HG03175 (cell line): ENCODE results near the gene PLPPR2.
"Not testable (repeated sequence)": the region's sequence is repeated elsewhere in the genome, so short reads cannot be mapped to it uniquely, and the experiment has no call there.

Source experiments
- ATAC-seq: cut with Tn5 transposase; IDR thresholded peaks from one replicate; pipeline ENCODE4 v1.9.1; 2021; ENCODE audit warnings: mild to moderate bottlenecking, moderate library complexity; ENCODE audit not compliant: unreplicated experiment

The PLPPR2 gene

DNA sequence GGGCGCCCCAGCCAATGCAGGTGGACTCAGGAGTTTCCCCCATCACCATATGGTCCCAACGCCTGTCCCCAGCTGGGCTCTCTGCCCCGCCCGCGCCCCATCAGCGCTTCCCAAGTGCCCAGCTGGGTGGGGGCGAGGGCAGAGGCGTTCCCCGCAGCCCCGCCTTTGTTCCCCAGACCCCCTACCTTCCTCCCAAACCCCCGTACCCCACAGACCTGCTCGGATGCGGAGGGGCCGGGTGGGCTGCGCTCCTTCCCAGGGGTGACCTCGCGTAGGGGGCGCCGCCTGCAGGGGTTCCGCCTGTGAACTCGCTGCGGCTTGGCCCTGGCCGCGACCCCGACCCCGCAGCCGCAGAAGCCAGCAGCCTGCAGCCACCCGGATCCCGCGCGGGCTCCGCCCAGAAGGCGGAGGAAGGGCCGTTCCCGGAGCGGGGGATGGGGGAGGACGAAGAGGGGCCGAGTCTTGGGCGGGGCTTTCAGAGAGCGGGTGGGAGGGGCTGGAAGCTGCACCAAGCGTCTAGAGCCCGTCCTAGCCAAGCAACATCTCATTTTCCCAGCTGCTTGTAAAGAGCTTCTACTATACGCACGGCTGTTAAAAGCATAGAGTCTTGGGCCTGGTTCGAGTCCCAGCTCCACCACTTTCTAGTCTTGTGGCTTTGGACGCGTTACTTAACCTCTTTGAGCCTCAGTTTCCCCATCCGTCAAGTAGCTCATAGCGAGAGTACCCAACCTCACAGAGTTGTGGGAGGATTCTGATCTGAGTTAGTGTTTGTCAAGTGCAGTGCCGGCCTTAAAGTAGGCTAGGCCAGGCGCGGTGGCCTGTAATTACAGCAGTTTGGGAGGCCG, 15.8 kb upstream of the PLPPR2 start, which contains the start of gene RAB3D:
Gene RAB3D (minus strand): TSS at position 404 of the 845 bp plus-strand sequence. CDS start 2,258 bp downstream, outside the sequence.
- ATAC-seq, result no peak

DNA sequence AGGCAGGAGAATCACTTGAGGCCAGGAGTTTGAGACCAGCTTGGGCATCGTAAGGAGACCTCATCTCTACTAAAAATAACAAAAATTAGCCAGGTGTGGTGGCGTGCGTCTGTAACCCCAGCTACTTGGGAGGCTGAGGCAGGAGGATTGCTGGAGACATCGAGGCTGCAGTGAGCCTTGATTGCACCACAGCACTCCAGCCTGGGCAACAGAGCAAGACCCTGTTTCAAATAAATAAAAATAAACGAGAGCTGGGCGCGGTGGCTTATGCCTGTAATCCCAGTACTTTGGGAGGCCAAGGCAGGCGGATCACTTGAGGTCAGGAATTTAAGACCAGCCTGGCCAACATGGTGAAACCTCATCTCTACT, 15.1 kb upstream of the PLPPR2 start:
- ATAC-seq, result not testable (repeated sequence)

DNA sequence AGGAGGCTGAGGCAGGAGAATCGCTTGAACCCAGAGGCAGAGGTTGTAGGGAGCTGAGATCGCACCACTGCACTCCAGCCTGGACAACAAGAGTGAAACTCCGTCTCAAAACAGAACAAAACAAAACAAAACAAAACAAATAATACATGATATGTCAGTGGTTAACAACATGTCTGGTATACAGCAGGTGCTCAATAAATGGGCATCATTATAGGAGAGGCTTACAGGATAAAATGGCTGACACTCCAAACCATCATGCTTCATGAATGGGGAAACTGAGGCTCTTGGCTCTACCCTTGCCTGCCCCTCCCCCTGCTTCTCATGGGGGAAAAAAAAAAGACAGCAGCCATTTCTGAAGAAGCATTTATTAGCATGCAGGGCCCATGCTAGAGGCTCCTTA, 12.8 kb upstream of the PLPPR2 start:
- no peak for ATAC-seq

DNA sequence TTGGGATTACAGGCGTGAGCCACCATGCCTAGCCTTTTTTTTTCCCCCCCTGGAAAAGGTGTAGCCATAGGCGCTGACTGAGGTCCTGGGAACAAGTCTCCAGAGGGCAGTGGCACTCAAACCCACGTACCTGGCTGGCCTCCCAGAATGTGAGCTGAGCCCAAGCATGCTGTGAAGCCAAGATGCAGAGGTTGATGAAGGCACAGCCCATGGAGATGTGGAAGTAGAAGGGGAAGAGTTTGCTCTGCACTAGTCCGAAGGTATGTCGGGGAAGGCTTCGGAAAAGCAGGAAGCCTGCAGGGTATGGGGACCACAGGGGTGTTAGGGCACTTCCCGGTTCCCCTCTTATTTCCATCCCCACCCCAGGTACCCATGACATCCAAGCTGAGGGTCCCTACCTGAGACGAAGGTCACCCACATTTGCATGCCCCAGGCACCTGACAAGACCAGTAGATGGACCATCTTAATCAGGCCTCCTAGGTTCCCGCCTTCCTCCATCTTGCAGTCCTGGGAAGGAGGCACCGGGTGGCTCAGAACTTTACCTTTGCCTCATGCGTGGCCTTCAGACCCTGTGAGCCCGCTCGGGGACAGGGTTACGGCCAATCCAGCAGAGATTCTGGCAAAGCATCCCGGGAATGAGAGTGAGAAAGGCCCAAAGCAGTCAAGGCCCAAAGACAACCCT, 10.0 kb upstream of the PLPPR2 start:
- no peak for ATAC-seq

DNA sequence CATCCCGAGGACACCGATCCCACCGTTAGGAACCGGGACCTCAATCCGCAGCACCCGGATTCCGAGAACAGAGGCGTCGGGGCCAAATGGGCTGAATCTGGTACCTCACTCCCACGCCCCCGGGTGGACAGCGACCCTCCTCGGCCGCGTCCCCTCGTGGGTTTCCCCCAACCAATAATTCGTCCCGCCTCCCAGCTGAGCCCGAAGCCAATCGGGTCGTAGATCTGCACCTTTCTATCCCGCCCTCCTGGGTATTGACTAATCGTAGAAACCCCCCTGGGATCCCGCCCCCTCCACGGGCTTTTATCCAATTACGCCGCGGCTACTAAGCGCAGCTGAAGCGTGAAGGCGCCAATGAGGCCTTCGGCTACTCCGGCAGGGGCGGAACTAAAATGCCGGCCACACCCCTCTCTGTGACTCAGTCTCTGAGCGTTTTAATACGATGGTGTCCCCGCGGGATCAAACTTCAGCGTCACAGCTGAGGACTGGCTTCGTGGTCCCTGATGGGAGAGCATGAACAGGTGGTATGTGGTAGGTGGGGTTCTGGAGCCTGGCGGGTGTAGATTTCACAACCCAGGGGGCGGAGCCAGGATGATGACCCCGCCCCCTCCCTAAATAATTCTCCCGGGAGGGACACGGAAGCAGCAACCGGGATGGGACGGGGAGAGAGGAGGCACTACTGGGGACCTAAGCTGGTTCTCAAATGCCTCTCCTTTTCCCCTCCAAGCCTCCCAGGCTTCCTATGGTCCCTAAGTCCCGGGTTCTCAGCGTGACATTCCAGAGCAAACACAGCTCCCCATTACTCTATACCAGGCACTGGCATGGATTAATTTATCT, 8.9 kb upstream of the PLPPR2 start, which contains the start of the genes CCDC159 and TMEM205:
Gene CCDC159 (plus strand): TSS at position 416 of the 837 bp plus-strand sequence. CDS start 88 bp downstream, at position 504.
Gene TMEM205 (minus strand): TSS at position 165 of the 837 bp plus-strand sequence. CDS start 649 bp downstream, outside the sequence.
- peak; percentile 90 for ATAC-seq

DNA sequence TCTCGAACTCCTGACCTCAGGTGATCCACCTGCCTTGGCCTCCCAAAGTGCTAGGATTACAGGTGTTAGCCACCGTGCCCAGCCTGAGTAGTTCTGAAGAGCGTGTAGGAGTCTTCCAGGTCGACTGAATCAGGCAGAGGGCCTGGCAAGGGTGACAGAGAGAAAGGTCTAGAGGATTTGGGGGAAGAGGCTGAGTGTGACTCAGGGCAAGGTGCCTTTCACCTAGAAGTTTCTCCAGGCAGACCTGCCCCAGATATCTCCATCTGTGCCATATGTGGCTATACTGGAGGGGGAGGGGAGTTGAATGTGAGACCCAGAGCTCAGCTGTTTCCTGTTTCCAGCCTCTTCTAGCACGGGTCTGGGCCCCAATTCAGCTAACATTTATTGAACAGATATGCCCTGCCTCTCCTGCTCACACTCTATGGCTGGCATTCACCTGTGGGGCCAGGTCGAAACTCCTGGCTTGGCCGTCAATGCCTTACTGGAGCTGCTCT, 7.6 kb upstream of the PLPPR2 start:
- no peak for ATAC-seq

DNA sequence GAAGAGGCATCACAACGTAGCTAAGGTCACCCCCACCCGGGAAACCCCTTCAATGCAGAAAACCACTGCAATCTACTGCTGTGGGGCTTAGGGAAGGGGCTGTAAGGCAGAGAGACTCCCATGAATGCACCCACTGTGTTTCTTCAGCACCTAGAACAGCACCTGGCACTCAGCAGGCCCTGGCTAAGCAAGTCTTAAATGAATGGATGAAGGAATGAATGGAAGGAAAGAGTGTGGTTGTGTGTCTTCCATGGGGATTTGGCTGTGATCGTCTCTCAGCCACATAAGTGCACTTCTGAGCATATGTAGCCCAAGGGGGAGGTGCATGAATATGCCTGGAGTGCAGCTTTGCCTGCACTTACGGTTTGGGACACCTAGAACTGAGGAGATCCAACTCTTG, 6.1 kb upstream of the PLPPR2 start:
- ATAC-seq, result no peak

DNA sequence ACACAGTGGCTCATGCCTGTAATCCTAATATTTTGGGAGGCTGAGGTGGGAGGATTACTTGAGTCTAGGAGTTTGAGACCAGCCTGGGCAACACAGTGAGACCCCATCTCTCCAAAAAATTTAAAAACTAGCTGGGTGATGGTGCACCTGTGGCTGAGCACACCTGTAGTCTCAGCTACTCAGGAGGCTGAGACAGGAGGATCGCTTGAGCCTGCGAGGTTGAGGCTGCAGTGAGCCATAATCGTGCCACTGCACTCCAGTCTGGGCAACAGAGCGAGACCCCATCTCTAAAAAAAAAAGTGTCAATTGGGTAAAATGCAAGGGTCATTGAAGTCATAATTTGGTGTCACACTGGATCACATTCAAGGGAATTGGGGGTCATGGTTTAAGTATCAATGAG, 1.1 kb upstream of the PLPPR2 start:
- ATAC-seq, result not testable (repeated sequence)

DNA sequence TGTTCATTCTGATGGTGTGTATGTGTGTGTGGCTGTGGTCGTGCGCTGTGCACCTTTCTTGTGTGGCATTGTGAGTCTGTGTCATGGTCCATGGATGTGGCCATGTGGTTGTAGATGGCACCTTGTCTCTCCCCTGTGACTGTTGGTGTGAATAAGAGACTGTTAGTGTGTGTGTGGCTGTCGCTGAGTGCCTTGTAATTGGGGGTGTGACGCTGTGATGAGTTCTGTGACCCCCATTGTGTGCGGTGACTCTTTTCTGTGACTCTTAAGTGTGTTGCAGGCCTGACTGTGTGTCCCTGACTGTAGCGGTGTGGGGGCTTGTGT, 804 bp downstream of the PLPPR2 start:
- ATAC-seq, result no peak

DNA sequence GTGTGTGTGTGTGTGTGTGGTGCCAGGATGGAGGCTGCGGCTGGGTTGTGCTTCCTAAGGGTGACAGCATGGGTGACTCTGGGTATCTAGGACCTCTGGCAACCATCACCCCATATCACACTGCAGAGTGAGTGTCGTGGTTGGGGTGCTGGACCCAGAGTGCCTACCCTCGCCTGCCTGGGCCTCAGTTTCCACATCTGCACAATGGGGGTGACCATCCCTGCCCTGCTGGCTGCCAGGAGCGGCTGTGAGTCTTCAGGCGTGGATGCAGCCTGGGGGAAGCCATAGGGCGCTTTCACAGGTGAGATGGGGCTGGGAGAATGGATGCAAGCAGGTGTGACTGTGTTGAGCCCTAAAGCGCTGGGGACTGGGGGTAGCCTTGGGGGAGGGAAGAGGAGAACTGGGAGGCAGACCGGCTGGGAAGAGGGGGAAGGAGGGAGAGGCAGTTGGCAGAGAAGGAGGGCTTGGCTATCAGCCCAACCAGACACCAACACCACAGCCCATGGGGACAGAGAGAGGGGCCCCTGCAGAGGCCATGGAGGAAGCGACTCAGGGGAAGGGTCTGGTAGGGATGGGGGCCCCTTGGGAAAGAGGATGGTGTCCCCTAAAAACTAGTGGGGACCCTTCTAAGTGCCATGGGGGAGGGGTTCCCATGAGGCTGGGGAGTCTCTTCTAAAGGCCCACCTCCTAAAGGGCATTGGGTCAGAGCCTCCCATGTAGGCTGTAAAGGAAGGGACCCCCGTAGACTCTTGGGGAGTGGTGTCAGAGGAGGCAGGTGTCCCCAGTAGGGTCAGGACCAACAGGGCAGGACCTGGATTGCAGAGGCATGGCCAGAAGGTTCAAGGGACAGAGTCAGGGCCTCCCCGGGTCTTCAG, 1.7 kb downstream of the PLPPR2 start:
- ATAC-seq, result no peak

DNA sequence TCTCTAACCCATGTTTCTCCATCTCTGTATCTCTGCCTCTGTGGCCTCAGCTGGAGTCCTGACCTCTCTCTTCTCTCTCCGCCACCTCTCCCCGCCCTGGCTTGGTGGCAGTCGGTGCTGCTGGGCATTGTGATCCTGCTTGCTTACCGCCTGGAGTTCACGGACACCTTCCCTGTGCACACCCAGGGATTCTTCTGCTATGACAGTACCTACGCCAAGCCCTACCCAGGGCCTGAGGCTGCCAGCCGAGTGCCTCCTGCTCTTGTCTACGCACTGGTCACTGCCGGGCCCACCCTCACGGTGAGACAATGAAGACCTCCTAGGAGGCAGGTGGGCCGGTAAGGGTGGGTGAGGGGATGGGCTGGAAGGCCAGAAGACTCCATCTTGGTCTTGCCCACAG, 4.2 kb downstream of the PLPPR2 start:
- ATAC-seq, result no peak

DNA sequence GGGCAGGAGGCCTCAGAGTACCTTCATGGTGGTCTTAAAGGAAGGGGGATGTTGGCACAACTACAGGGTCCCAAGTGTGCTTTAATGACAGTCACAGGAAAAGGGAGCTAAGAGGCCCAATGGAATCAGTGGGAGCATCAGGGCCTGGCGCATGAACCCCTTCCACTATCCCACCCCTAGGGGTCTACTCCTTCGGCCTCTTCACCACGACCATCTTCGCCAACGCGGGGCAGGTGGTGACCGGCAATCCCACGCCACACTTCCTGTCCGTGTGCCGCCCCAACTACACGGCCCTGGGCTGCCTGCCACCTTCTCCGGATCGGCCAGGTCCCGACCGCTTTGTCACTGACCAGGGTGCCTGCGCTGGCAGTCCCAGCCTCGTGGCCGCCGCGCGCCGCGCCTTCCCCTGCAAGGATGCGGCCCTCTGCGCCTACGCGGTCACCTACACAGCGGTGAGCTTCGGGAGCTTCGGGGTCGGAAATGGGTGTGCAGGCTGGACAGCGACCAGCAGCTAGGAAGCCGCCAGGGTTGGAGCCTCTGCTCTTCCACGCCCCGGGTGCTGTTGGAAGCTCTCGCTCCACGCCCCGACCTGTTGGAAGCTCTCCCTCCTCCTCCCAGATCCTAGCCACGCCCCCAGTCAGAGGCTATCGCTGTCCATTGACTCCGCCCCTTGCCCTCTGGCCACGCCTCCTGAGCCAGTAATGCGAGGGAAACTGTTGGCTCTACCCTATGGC, 6.0 kb downstream of the PLPPR2 start:
- no peak for ATAC-seq

DNA sequence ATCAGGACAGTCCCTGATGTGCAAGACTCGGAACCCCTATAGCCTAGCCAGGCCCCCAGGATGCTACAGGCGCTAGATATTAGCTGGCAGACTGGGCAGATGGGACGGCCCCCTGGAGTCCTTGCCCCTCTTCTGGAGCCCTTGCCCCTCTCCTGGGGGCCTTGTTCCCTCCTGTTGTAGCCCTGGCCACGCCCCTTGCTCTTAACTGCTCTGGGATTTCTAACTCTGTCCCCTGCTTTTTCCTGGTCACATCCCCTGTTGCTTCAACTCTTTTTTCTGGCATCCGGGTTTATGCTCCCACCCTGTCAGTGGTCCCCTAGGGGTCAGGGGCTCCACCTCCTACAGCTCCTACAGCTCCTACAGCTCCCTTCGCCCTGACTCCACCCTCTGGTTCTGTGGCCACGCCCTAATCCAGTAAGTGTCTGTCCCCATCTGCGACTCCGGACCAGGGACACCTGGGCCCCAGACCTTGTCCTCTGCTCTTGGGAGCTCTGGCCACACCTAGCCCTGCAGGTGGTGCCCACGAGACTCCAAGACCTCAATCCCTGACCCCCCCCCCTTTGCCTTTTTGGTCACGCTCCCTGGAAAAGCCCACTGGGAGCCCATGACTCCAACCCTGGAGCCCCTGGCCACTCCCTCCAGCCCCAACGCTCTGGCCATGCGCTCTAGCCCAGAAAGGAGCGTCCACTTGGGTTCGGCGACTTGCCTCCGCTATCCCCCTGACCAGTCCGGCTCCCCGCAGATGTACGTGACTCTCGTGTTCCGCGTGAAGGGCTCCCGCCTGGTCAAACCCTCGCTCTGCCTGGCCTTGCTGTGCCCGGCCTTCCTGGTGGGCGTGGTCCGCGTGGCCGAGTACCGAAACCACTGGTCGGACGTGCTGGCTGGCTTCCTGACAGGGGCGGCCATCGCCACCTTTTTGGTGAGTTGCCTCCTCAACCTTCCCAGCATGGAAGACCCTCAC, 6.8 kb downstream of the PLPPR2 start:
- ATAC-seq, result no peak

DNA sequence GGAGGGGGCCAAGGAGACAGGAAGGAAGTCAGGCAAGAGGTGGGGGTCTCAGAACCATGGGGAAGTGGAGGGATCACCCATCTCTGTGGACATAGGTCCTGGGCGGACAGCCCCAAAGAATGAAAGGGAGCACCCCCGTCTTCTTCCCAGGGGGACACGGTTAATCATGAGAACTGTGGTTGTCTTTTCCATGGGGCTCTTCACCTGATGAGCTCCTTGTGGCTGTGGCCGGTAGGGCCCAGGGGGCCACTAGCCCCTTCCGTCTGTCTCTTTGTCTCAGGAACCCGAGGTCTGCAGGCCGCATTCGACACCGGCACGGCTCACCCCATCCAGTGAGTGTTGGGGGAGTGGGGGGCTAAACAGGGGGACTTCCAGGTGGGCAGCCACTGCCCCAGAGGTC, 8.6 kb downstream of the PLPPR2 start:
- no peak for ATAC-seq

DNA sequence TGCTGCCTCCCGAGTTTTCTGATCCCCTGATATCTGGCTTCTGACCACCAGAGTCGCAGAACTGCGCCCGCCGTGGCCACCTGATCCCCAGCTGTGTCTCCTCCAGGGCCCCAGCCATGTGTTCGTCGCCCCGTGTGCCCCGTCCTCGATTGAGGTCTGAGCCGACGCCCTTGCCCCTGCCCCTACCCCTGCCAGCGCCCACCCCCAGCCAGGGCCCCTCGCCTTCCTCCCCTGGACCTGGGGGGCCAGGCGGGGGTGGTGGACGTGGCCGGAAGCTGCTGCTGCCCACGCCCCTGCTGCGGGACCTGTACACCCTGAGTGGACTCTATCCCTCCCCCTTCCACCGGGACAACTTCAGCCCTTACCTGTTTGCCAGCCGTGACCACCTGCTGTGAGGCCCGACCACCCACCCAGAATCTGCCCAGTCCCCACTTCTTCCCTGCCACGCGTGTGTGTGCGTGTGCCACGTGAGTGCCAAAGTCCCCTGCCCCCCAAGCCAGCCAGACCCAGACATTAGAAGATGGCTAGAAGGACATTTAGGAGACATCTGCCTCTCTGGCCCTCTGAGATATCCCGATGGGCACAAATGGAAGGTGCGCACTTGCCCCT, 9.2 kb downstream of the PLPPR2 start:
- ATAC-seq, result no peak

DNA sequence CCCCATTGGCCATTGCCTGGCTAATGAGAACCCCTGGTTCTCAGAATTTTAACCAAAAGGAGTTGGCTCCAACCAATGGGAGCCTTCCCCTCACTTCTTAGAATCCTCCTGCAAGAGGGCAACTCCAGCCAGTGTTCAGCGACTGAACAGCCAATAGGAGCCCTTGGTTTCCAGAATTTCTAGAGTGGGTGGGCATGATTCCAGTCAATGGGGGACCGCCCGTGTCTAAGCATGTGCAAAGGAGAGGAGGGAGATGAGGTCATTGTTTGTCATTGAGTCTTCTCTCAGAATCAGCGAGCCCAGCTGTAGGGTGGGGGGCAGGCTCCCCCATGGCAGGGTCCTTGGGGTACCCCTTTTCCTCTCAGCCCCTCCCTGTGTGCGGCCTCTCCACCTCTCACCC, 9.7 kb downstream of the PLPPR2 start:
- no peak for ATAC-seq

DNA sequence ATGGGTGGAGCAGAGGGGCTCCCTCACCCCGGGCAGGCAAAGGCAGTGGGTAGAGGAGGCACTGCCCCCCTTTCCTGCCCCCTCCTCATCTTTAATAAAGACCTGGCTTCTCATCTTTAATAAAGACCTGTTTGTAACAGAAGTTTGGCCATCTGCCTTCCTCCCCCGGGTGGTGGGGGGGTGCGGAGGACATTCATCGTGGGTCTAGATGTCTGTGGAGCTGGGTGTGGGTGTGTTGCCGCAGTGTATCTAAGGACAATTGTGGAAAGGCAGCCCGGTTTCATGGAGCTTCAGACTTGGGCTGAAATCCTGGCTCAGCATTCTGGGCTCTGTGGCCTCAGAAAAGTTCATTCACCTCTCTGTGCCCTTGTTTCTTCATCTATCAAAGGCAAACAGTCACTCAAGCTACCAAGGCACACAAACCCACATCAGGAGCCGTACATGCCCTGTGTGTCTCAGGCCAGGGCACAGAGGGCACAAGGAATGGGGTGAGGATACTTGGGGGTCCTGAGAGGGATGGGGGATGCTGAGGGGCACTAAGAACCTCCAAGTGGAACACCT, 10.4 kb downstream of the PLPPR2 start:
- no peak for ATAC-seq

DNA sequence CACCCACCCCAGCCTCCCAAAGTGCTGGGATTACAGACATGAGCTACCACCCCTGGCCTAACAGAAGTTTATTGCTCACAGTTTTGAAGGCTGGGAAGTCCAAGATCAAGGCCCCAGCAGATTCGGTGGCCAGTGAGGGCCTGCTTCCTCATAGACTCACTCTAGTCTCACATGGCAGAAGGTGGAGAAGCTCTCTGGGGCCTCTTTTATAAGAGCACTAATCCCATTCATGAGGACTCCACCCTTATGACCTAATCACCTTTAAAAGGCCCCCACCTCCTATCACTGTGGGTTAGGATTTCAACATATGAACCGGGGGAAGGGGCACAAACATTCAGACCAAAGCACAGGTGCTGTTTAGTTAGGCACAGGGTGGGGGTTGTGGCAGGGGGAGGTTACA, 12.3 kb downstream of the PLPPR2 start:
- no peak for ATAC-seq
